HG02852 (cell line): Measurements from ENCODE around the gene GRIN3A.

ENCODE experiments used
- ATAC-seq: cut with Tn5 transposase; IDR thresholded peaks from one replicate; pipeline ENCODE4 v1.9.1; 2021; ENCODE audit warnings: mild to moderate bottlenecking, moderate library complexity; ENCODE audit not compliant: unreplicated experiment

GRIN3A gene

GRCh38 chr9:101706261-101706798 lies 32.1 kb downstream of the GRIN3A start:
- ATAC-seq = no peak

GRCh38 chr9:101705135-101705661 lies 33.2 kb downstream of the GRIN3A start:
- ATAC-seq = peak; percentile 70

- no peak for ATAC-seq
Observed at GRCh38 chr9:101702257-101702656, 36.2 kb downstream of the GRIN3A start.

- no peak for ATAC-seq
Observed at GRCh38 chr9:101693546-101694336, 44.7 kb downstream of the GRIN3A start.

- ATAC-seq = no peak
Observed at GRCh38 chr9:101691657-101692056, 46.8 kb downstream of the GRIN3A start.

GRCh38 chr9:101689039-101689438 lies 49.4 kb downstream of the GRIN3A start:
- no peak for ATAC-seq

- ATAC-seq = no peak
Observed at GRCh38 chr9:101684665-101685064, 53.8 kb downstream of the GRIN3A start.

- ATAC-seq = no peak
Observed at GRCh38 chr9:101683236-101683635, 55.2 kb downstream of the GRIN3A start.

- no peak for ATAC-seq
Observed at GRCh38 chr9:101677861-101678260, 60.6 kb downstream of the GRIN3A start.

- no peak for ATAC-seq
Observed at GRCh38 chr9:101675341-101675740, 63.1 kb downstream of the GRIN3A start.

GRCh38 chr9:101674165-101674564 lies 64.3 kb downstream of the GRIN3A start:
- no peak for ATAC-seq

GRCh38 chr9:101673642-101674041 lies 64.8 kb downstream of the GRIN3A start:
- no peak for ATAC-seq

- no peak for ATAC-seq
Observed at GRCh38 chr9:101671567-101671966, 66.9 kb downstream of the GRIN3A start.

- no peak for ATAC-seq
Observed at GRCh38 chr9:101668421-101668820, 70.0 kb downstream of the GRIN3A start.

- no peak for ATAC-seq
Observed at GRCh38 chr9:101664453-101664852, 74.0 kb downstream of the GRIN3A start.

GRCh38 chr9:101652601-101653175 lies 85.8 kb downstream of the GRIN3A start:
- no peak for ATAC-seq

GRCh38 chr9:101650142-101650541 lies 88.3 kb downstream of the GRIN3A start:
- peak; percentile 78 for ATAC-seq

GRCh38 chr9:101648493-101648892 lies 90.0 kb downstream of the GRIN3A start:
- no peak for ATAC-seq

- ATAC-seq = no peak
Observed at GRCh38 chr9:101639785-101640665, 98.4 kb downstream of the GRIN3A start.

- no peak for ATAC-seq
Observed at GRCh38 chr9:101639311-101639710, 99.1 kb downstream of the GRIN3A start.

GRCh38 chr9:101636247-101636646 lies 102.2 kb downstream of the GRIN3A start:
- no peak for ATAC-seq
